ENCODE results near the gene HOXC5.

HOXC5 gene

DNA sequence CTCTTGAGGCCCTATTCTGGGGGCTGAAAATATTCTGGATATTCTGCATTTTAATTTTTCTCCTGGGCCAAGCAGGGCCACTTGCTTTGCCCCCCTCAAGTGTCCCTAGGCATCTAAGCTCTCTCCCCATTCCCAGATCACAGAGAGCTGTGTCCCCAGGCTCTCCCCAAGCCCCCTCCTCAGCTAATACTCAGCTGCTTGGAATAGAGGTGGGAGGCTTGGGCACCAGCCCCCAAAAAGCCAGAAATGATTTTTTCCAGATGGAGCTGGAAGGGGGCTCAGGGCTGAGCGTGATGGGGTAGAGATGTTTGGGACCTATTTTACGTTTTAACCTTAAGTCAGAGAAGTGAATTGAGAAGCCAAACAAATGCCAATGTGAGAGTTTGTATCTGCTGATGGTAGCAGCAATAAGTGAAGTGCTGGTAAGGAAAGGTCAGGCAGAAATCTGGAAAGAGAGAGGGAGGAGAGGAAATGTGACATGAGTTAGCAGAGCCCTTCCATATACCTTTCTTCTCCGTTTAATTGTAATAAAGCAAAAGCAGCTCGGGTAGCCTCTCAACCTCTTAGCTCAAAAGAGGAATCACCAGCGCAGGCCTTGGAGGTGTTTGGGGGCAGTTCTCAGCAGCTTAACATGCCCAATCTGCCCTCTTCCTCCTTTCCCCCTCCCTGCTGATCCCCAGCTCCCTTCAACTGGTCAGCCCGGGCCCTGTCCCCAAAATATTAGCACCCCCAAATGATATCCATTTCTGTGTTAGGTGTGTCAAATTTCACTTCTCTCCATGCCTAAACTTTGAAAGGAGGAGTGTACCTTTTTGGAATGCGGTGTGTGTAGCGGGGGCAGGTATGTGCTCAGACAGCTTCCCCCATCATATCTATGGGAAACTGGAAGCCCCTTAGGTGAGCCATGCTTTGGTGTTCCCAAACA is 9.6 kb upstream of the HOXC5 start:
- TF ChIP-seq SIN3A (IDR thresholded peaks at IDR 0.05; ENCODE audit: borderline replicate concordance, insufficient read depth, low read length): no peak

- no peak for TF ChIP-seq FOXP2 (optimal IDR thresholded peaks at IDR 0.05; ENCODE audit: borderline replicate concordance, extremely low read depth, extremely low read length, insufficient read depth)
- no peak for TF ChIP-seq TAF1 (IDR thresholded peaks at IDR 0.05; ENCODE audit: borderline replicate concordance, insufficient read depth, low read length)
- TF ChIP-seq, protein P1, sequence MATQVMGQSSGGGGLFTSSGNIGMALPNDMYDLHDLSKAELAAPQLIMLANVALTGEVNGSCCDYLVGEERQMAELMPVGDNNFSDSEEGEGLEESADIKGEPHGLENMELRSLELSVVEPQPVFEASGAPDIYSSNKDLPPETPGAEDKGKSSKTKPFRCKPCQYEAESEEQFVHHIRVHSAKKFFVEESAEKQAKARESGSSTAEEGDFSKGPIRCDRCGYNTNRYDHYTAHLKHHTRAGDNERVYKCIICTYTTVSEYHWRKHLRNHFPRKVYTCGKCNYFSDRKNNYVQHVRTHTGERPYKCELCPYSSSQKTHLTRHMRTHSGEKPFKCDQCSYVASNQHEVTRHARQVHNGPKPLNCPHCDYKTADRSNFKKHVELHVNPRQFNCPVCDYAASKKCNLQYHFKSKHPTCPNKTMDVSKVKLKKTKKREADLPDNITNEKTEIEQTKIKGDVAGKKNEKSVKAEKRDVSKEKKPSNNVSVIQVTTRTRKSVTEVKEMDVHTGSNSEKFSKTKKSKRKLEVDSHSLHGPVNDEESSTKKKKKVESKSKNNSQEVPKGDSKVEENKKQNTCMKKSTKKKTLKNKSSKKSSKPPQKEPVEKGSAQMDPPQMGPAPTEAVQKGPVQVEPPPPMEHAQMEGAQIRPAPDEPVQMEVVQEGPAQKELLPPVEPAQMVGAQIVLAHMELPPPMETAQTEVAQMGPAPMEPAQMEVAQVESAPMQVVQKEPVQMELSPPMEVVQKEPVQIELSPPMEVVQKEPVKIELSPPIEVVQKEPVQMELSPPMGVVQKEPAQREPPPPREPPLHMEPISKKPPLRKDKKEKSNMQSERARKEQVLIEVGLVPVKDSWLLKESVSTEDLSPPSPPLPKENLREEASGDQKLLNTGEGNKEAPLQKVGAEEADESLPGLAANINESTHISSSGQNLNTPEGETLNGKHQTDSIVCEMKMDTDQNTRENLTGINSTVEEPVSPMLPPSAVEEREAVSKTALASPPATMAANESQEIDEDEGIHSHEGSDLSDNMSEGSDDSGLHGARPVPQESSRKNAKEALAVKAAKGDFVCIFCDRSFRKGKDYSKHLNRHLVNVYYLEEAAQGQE (IDR thresholded peaks at IDR 0.05; ENCODE audit: insufficient read depth in 1 of 2, low read depth in 2 of 2, low read length in 2 of 2): no peak
- TF ChIP-seq SIN3A (IDR thresholded peaks at IDR 0.05; ENCODE audit: borderline replicate concordance, insufficient read depth, low read length): no peak
- no peak for TF ChIP-seq POLR2AphosphoS5 (IDR thresholded peaks at IDR 0.05; ENCODE audit: low read depth, low read length)
Measured at GRCh38 chr12:54024127-54024526, 8.7 kb upstream of the HOXC5 start.

DNA sequence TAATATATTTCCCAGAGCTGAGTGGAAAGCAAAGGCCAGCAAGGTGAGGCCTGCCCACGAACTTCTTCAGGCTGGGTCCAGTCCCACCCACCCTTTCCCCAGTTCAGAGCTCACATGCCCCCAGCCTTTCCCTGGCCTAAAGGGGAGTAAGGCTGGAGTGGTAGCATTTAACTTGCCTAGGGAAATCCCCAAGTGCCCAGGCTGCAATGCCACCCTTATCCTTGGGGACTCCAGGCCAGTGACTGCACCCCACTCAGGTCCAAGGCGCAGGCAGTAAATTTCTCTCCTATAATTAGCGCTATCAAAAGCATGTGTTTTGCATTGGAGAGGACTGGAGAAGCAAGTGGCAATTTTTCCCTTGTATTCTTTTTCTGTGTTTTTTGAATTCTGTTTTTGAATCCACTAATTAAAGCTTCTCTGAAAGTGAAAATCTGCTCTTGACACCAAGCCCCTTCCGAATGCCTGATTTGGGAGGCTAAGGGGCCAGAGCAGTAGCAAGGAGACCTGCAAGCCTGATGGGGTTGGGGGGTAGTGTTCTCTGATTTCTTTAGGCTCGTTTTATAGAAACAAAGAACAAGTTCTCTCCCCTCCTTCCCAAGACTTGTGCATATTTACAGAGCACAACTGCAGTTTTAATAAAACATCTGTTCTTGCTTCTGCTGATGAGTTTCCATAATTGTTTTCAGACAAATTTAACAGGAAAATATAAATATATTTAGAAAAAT is 8.1 kb upstream of the HOXC5 start:
- TF ChIP-seq TAF1 (IDR thresholded peaks at IDR 0.05; ENCODE audit: borderline replicate concordance, insufficient read depth, low read length) (no peak), SIN3A (IDR thresholded peaks at IDR 0.05; ENCODE audit: borderline replicate concordance, insufficient read depth, low read length) (no peak), POLR2AphosphoS5 (IDR thresholded peaks at IDR 0.05; ENCODE audit: low read depth, low read length) (no peak), FOXP2 (optimal IDR thresholded peaks at IDR 0.05; ENCODE audit: borderline replicate concordance, extremely low read depth, extremely low read length, insufficient read depth) (no peak)
- TF ChIP-seq, protein P1 (IDR thresholded peaks at IDR 0.05; ENCODE audit: insufficient read depth in 1 of 2, low read depth in 2 of 2, low read length in 2 of 2): no peak

GRCh38 chr12:54025499-54026405 is 7.1 kb upstream of the HOXC5 start:
- TF ChIP-seq, protein P1 (IDR thresholded peaks at IDR 0.05; ENCODE audit: insufficient read depth in 1 of 2, low read depth in 2 of 2, low read length in 2 of 2): no peak
- TF ChIP-seq FOXP2 (optimal IDR thresholded peaks at IDR 0.05; ENCODE audit: borderline replicate concordance, extremely low read depth, extremely low read length, insufficient read depth) (no peak), TAF1 (IDR thresholded peaks at IDR 0.05; ENCODE audit: borderline replicate concordance, insufficient read depth, low read length) (no peak), POLR2AphosphoS5 (IDR thresholded peaks at IDR 0.05; ENCODE audit: low read depth, low read length) (no peak), SIN3A (IDR thresholded peaks at IDR 0.05; ENCODE audit: borderline replicate concordance, insufficient read depth, low read length) (no peak)
